Right lobe of liver (tissue), 4 donors: ENCODE results near the gene USP12.

ENCODE experiments used
- POLR2A ChIP-seq: fragments of 450-650 bp; IDR thresholded peaks from one replicate; pipeline ENCODE4 v1.6.1; 2017; ENCODE audit warnings: antibody characterized with exemption, mild to moderate bottlenecking
- TF ChIP-seq, protein P1 (sequence below), 4 donors: fragments of 200-600 bp in 3 of 4; fragments of 450-650 bp in 1 of 4; IDR thresholded peaks; one replicate each; pipeline versions ENCODE4 v1.5.1 to v1.8.0; 2016 to 2022; ENCODE audit warnings: antibody characterized with exemption in 4 of 4, mild to moderate bottlenecking in 2 of 4
- donor health status: DM: no; HTN: no; CAD: no.
- donor health status: DM: no; HTN: no; CAD: no.
- donor health status: DM: no; HTN: yes; CAD: no.

GRCh38 chr13:27113436-27113835 lies 58.2 kb downstream of the USP12 start:
- TF ChIP-seq, protein P1, sequence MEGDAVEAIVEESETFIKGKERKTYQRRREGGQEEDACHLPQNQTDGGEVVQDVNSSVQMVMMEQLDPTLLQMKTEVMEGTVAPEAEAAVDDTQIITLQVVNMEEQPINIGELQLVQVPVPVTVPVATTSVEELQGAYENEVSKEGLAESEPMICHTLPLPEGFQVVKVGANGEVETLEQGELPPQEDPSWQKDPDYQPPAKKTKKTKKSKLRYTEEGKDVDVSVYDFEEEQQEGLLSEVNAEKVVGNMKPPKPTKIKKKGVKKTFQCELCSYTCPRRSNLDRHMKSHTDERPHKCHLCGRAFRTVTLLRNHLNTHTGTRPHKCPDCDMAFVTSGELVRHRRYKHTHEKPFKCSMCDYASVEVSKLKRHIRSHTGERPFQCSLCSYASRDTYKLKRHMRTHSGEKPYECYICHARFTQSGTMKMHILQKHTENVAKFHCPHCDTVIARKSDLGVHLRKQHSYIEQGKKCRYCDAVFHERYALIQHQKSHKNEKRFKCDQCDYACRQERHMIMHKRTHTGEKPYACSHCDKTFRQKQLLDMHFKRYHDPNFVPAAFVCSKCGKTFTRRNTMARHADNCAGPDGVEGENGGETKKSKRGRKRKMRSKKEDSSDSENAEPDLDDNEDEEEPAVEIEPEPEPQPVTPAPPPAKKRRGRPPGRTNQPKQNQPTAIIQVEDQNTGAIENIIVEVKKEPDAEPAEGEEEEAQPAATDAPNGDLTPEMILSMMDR (IDR thresholded peaks at IDR 0.05): no peak
- no peak for TF ChIP-seq POLR2A
